ENCODE results near the gene TMEM128.

TMEM128 gene, protein sequence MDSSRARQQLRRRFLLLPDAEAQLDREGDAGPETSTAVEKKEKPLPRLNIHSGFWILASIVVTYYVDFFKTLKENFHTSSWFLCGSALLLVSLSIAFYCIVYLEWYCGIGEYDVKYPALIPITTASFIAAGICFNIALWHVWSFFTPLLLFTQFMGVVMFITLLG

DNA sequence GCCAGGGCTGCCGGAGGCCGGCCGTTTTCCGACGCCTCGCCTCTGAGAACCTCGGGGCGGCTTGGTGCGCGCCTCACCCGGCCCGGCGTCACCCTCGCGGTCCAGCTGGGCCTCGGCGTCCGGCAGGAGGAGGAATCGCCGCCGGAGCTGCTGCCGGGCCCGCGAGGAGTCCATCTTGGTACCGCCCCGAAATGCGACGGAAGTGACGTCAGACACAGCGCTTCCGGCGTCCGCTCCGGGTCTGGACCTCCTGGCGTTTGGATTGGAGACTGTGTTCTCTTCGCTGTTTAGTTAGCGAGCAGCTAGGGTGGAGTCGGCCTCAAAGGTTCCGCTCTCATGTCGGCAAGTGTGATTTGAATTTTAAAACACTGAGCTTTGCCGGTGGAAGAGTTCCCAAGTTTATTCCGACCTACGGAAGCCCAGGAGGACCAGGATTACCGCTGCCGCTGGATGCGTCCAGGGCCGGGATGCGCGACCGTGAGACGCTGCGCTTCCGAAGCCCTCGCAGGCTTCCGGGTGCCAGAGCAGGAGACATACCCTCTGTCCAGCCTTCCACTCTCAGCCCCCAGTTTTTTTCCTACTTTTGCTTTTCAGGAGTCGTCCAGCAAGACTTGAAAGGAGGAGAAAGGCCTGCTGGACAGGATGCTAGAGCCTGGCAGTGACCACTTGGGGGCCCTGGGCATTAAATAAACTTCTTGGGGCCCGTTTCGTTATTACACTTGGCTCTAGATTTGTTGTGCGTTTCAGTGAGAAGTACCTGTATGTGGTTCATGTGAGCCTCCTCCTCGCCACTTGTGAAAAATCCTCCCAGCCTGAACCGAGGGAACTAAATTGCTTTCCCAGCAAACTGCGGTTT is at the start of gene TMEM128:
Gene TMEM128 (minus strand): TSS at position 195 of the 856 bp plus-strand sequence. CDS start 21 bp downstream, at position 174.
- peak; percentile 87 for DNase-seq
- Mint-ChIP-seq H3K4me3 (peak within 1 kb of the TSS; percentile 97), H3K27me3 (peaks cover 0 to under 1% of the 10 kb centered on the region in 2 donors), H3K36me3 (peaks cover 21 to 27% of the 10 kb centered on the region in 2 donors), H3K27ac (peak within 1 kb of the TSS; percentile 99), H3K4me1 (peaks cover 19 to 37% of the 10 kb centered on the region in 2 donors), H3K9me3 (no peaks in the 10 kb centered on the region)
- ATAC-seq (replicated peaks): peak; percentile 98 to 99

DNA sequence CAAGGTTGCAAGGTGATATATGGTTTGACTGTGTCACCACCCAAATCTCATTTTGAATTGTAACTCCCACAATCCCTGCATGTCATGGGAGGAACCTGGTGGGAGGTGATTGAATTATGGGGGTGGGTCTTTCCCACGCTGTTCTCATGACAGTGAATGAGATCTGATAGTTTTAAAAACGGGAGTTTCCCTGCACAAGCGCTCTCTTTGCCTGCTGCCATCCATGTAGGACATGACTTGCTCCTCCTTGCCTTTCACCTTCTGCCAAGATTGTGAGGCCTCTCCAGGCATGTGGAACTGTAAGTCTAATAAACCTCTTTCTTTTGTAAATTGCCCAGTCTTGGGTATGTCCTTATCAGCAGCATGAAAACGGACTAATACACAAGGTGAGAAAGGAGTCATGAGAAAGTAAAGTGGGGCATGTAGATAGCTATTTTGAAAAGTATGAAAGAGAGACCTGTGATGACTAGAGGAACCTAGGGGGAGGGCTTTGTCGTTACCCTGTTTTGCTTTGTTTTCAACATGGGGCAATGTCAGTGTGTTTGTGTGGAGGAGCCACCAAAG is 48.3 kb upstream of the TMEM128 start:
- Mint-ChIP-seq H3K4me1 (peaks cover 17 to 19% of the 10 kb centered on the region in 2 donors), H3K27me3 (no peaks in the 10 kb centered on the region), H3K36me3 (peaks cover 24 to 29% of the 10 kb centered on the region in 2 donors), H3K9me3 (peaks cover 11% of the 10 kb centered on the region in 2 donors), H3K4me3 (no peak overlapping the region), H3K27ac (no peak overlapping the region)
- DNase-seq (no peak), ATAC-seq (replicated peaks) (no peak)

DNA sequence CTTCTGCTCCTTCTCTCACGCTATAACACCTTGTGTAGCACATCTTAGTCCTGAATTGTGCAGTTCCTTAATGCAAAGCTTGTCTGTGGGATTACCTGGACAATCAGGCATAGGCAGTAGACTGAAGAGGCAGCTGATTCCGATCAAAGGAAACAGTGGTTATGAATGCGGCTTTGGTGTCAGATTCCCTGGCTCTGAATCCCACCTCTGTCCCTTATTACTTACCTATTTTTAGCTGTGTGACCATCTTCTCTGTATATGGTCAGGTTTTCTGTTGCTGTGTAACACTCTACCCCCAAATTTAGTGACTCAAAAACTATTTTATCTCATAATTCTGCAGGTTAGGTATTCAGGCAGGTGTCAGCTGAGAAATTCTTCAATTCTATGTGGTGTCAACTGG is 45.3 kb upstream of the TMEM128 start:
- no peak for DNase-seq
- Mint-ChIP-seq H3K9me3 (peaks cover 11% of the 10 kb centered on the region in 2 donors), H3K36me3 (peaks cover 25 to 29% of the 10 kb centered on the region in 2 donors), H3K27ac (peak overlapping the region; percentile 37), H3K27me3 (no peaks in the 10 kb centered on the region), H3K4me3 (no peak overlapping the region), H3K4me1 (peaks cover 28 to 43% of the 10 kb centered on the region in 2 donors)
- ATAC-seq (replicated peaks): no peak

DNA sequence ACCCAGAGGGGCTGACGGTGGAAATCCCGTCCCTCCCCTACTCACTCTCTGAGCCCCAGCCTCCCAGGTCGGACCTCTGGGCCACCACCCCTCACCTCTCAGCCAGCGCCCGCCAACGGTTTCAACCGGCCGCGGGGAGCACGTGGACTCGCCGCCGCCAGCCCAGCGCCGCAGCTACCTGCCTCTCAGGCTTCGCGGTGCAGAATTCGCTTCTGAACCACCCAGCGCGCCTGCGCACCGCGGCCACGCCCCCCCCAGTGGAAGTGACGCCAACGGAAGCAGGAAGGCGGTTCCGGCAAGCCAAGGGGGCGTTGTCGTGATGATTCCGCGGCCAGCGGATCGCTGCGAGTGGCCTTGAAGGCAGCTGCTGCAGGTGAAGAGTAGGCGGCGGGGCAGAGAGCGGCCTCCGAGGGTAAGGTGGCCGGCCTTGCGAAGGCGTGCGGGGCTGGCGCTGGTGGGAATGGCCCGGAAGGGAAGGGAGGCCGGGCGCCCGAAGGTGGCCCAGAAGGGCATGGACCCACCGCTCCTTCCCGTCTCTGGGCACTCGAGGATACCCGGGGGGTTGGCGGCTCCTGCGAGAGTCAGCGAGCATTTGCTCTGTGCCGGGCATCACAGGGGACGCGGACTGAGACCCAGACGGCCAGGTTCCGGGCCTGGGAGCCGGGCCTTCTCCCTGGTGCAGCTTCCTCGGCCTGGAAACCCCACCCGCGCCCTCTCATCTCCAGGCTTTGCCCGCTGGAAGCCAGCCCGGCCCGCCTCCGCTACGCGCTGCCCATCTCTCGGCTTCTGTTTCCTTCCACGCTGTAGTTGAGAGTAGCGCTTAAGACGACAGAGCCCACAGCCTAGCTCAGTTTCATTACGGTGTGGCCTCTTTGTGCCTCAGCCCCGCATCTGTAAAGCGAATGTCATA is 42.2 kb upstream of the TMEM128 start, which contains the start of the genes LYAR and ZBTB49:
Gene LYAR (minus strand): TSS at position 214 of the 910 bp plus-strand sequence. CDS start 6,412 bp downstream, outside the sequence.
Gene ZBTB49 (plus strand): TSS at position 311 of the 910 bp plus-strand sequence. CDS start 9,695 bp downstream, outside the sequence.
- H3K4me1 Mint-ChIP-seq: peaks cover 23 to 51% of the 10 kb centered on the region in 2 donors
- H3K36me3 Mint-ChIP-seq: peaks cover 13 to 22% of the 10 kb centered on the region in 2 donors
- H3K4me3 Mint-ChIP-seq: peak within 1 kb of the TSS; percentile 96 to 100
- ATAC-seq (replicated peaks) (peak; percentile 96 to 98), DNase-seq (peak; percentile 93)
- H3K9me3 Mint-ChIP-seq: peaks cover 0 to 2% of the 10 kb centered on the region in 2 donors
- peak within 1 kb of the TSS; percentile 94 for H3K27ac Mint-ChIP-seq
- no peaks in the 10 kb centered on the region for H3K27me3 Mint-ChIP-seq

DNA sequence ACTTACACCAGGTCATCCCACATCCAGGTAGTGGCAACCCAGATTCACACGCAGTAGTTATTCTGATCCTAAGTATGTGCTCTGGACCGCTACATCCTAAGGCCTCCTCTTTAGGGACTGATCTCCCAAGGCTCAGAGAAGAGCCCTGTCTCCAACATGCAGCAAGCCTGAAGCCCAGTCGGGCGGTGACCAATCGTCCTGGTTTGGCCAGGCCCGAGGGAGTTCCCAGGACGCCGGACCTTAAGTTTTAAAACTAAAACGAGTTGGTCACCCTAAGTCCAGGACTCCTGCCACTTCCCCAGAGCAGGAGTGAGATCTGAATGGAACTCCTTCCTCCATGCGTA is 41.5 kb upstream of the TMEM128 start:
- peak; percentile 13 for ATAC-seq (replicated peaks)
- peaks cover 19 to 51% of the 10 kb centered on the region in 2 donors for H3K4me1 Mint-ChIP-seq
- DNase-seq: no peak

DNA sequence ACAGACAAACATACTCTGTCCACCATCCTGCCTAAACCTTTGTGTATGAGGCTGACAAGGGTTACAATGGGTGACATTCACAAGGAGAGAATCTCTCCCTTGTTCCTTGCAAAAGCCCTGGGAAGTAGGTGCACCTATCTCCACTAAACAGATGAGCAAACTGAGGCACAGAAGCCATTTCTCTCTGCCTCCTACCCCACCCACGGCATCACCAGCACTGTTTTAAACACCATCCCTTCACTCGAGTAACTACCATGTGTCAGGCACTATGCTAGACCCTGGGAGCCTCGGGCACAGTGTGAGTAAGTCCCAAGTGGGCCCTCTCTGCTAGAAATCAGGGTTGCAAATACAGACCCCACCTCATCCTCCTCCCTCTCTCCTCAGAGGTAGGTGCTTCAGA is 41.0 kb upstream of the TMEM128 start:
- ATAC-seq (replicated peaks): no peak
- no peaks in the 10 kb centered on the region for H3K9me3 Mint-ChIP-seq
- no peak for DNase-seq
- H3K27ac Mint-ChIP-seq: peak overlapping the region; percentile 94
- peak overlapping the region; percentile 96 to 100 for H3K4me3 Mint-ChIP-seq
- H3K27me3 Mint-ChIP-seq: no peaks in the 10 kb centered on the region
- H3K4me1 Mint-ChIP-seq: peaks cover 19 to 51% of the 10 kb centered on the region in 2 donors
- H3K36me3 Mint-ChIP-seq: peaks cover 9 to 21% of the 10 kb centered on the region in 2 donors

More for the DNA sequence above, 41.5 kb upstream of the TMEM128 start:
- peak overlapping the region; percentile 94 for H3K27ac Mint-ChIP-seq
- no peaks in the 10 kb centered on the region for H3K9me3 Mint-ChIP-seq
- H3K4me3 Mint-ChIP-seq: peak overlapping the region; percentile 96 to 100
- H3K36me3 Mint-ChIP-seq: peaks cover 9 to 21% of the 10 kb centered on the region in 2 donors
- no peaks in the 10 kb centered on the region for H3K27me3 Mint-ChIP-seq

DNA sequence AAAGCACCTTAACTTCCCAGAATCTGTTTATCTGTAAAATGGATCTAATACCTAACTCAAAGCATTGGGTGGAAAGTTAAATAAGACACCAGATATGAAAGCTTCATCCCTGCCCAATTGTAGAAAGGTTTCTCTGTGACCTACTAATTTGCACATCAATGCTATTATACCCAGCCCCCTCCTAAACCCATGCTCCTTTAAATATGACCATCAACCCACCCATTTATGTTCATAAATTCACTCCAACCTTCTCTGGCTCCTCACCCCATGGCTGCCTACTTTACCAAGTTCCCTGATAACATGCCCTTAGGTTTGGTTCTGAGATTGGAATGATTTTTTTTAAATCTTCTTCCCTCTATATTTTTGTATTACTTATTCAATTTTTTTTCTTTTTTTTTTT is 40.1 kb upstream of the TMEM128 start:
- peaks cover 9 to 22% of the 10 kb centered on the region in 2 donors for H3K36me3 Mint-ChIP-seq
- DNase-seq (no peak), ATAC-seq (replicated peaks) (no peak)
- peaks cover 16 to 45% of the 10 kb centered on the region in 2 donors for H3K4me1 Mint-ChIP-seq
- no peak overlapping the region for H3K4me3 Mint-ChIP-seq
- no peak overlapping the region for H3K27ac Mint-ChIP-seq
- H3K9me3 Mint-ChIP-seq: no peaks in the 10 kb centered on the region
- no peaks in the 10 kb centered on the region for H3K27me3 Mint-ChIP-seq

DNA sequence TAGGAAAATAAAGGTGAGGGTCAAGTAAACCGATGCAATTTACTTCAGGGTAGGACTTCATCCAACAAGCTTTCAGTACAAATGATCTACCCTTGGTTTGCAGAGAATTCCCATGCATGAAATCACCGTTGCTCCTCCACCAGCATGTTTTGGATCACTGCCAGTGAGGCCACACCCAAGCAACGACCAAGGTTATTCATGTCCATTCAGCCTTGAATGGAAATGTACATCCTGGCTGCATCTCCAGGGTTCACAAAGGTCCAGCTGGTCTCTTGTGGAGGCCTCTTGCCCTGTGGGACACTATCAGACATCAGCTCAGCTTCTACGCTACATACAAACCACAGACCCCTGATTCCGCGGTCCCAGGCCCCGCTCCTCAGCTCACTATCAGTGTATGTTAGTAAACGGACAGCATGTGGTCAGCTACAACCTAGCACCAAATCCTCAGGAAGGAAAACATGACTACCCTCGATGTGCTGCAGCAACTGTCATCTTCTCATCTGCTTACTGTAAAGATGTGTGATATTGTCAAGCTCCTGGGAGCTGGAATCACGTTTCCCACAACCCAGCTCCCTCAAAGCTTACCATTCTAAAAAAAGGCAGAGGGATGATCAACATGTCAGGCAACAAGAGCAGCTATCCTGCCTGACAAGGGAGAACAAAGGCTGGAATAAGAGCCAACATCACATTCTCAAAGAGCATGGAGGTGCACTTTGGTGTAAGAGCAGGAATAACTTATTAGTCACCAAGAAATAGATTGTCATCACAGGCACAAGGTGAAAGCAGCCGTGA is 37.0 kb upstream of the TMEM128 start:
- Mint-ChIP-seq H3K4me3 (no peak overlapping the region), H3K4me1 (peaks cover 11 to 30% of the 10 kb centered on the region in 2 donors), H3K27me3 (no peaks in the 10 kb centered on the region), H3K27ac (no peak overlapping the region), H3K9me3 (no peaks in the 10 kb centered on the region), H3K36me3 (peaks cover 16 to 40% of the 10 kb centered on the region in 2 donors)
- ATAC-seq (replicated peaks) (no peak), DNase-seq (no peak)

DNA sequence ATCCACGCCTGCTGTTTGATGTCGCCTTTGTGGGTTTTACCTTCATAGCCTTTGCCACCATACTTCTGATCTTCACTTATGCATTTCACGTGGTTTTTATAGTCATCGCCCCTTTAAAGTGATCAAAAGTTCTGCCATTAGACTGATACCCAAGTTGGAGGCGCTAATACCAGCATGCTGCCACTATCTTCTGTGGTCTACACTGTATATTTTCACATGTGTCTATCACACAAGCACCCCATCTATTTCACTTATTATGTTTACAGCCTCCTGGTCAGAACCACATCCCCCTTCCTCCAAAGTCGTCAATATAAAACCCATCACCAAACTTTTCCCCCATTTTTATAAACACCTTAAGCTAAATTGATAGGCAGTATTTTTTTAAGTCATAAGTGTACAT is 33.8 kb upstream of the TMEM128 start:
- no peak overlapping the region for H3K4me3 Mint-ChIP-seq
- no peaks in the 10 kb centered on the region for H3K9me3 Mint-ChIP-seq
- H3K36me3 Mint-ChIP-seq: peaks cover 17 to 46% of the 10 kb centered on the region in 2 donors
- no peak overlapping the region for H3K27ac Mint-ChIP-seq
- ATAC-seq (replicated peaks) (no peak), DNase-seq (no peak)
- no peaks in the 10 kb centered on the region for H3K4me1 Mint-ChIP-seq
- no peaks in the 10 kb centered on the region for H3K27me3 Mint-ChIP-seq

DNA sequence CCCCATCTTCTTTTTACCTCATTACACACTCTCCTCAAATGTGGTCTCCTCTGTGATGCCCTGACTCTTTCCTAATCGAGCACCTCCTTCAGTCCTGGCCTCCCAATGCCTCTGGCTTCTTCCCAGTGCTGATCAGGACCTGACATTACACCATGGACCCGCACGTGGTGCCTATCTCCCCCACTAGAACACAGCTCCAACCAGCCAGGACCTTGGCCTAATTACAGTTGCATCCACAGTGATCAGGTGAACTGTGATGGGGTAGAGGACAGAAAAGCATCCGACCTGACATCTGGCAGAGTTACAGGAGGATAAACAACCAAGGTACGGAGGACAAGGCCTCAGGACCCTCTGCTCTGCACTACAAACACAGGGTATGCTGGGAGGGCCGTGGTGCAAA is 29.5 kb upstream of the TMEM128 start:
- peaks cover 35 to 59% of the 10 kb centered on the region in 2 donors for H3K36me3 Mint-ChIP-seq
- H3K4me1 Mint-ChIP-seq: no peaks in the 10 kb centered on the region
- no peak overlapping the region for H3K27ac Mint-ChIP-seq
- H3K9me3 Mint-ChIP-seq: no peaks in the 10 kb centered on the region
- DNase-seq: no peak
- no peak overlapping the region for H3K4me3 Mint-ChIP-seq
- no peaks in the 10 kb centered on the region for H3K27me3 Mint-ChIP-seq
- no peak for ATAC-seq (replicated peaks)

DNA sequence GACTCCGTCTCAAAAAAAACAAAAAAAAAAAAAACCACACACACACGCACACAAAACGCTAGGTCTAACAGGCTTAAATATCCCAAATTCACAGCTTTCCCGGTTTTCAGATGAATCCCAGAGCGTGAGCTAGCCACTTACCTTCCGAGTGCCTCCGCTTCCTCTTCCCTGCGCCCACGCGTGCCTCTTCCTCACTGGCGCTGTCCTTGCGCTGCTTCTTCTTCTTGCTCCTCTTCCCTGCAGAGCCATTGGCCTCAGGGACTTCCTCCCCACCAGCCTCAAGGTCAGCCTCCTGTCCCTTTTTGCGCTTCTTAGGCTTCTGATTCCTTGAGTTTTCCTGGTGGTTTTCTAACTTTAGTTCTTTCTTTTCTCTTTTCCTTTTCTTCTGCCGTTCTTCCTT is 26.2 kb upstream of the TMEM128 start:
- H3K4me1 Mint-ChIP-seq: no peaks in the 10 kb centered on the region
- no peak overlapping the region for H3K27ac Mint-ChIP-seq
- H3K4me3 Mint-ChIP-seq: no peak overlapping the region
- no peaks in the 10 kb centered on the region for H3K27me3 Mint-ChIP-seq
- no peak for DNase-seq
- H3K36me3 Mint-ChIP-seq: peaks cover 35 to 62% of the 10 kb centered on the region in 2 donors
- no peaks in the 10 kb centered on the region for H3K9me3 Mint-ChIP-seq
- no peak for ATAC-seq (replicated peaks)

DNA sequence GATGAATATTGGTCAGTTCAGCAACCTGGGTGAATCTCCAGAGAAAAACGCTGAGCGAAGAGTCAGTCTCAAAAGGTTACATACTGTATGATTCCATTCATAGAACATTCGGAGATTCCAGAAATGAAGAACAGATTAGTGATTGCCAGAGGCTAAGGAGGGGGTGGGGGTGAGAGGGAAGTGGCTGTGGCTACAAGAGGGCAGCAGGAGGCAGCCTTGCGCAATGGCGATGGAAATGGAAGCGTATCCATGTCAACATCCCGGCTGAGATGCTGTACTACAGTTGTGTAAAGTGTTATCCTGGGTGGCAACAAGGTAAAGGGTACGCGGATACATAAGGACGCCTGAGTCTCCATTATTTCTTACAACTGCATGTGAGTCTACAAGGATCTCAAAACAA is 23.9 kb upstream of the TMEM128 start:
- peaks cover 0 to 3% of the 10 kb centered on the region in 2 donors for H3K4me1 Mint-ChIP-seq

DNA sequence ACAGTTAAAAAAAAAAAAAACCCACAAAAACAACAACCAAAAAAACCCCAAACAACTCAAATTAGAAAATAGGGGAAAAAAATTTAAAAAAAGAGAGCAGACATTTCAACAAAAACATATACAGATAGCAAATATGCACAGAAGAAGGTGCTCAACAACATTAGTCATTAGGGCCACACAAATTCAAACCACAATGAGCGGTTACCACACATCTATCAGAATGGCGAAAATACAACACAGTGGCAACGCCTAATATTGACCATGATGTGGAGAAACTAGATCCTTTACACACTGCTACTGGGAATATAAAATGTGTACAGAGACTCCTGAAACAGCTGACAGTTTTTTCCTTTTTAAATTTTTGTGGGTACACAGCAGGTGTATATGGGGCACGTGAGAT is 22.5 kb upstream of the TMEM128 start:
- Mint-ChIP-seq H3K36me3 (peaks cover 40 to 69% of the 10 kb centered on the region in 2 donors), H3K27ac (no peak overlapping the region), H3K4me3 (no peak overlapping the region), H3K4me1 (peaks cover 0 to 3% of the 10 kb centered on the region in 2 donors), H3K27me3 (no peaks in the 10 kb centered on the region), H3K9me3 (peaks cover 3 to 4% of the 10 kb centered on the region in 2 donors)
- ATAC-seq (replicated peaks) (no peak), DNase-seq (no peak)

More for the DNA sequence above, 23.9 kb upstream of the TMEM128 start:
- Mint-ChIP-seq H3K4me3 (no peak overlapping the region), H3K36me3 (peaks cover 39 to 64% of the 10 kb centered on the region in 2 donors), H3K27me3 (no peaks in the 10 kb centered on the region), H3K9me3 (no peaks in the 10 kb centered on the region), H3K27ac (no peak overlapping the region)
- DNase-seq: no peak
- no peak for ATAC-seq (replicated peaks)

Data from stimulated activated naive B cell treated with anti-CD40 and anti-IgM and Interleukin-4, amounts not matched to agents 10 μg/mL and 1 μg/mL and 100 μg/mL, for 72 hours (primary cell).